ENCODE results near the gene COPS6. TPM values are rescaled to one million over a fixed set of nuclear protein-coding genes. Genes with fewer than 3 reads are reported as not detected.

Gene COPS6
- polyA plus RNA-seq, 2 donors: 86.7 to 119 TPM

GRCh38 chr7:100109521-100110163 is 20.9 kb downstream of the COPS6 start:
- WGBS, 2 donors: 90 to 92% methylated on average over 12 of the region's 12 CpGs
- Histone ChIP-seq H3K4me3 (ENCODE audit: low read depth in 1 of 2, low read length in 2 of 2) (no peak overlapping the region), H3K4me1 (ENCODE audit: control insufficient read depth in 2 of 2, insufficient read depth in 2 of 2, low read length in 1 of 2) (no peaks in the 10 kb centered on the region), H3K9me3 (ENCODE audit: control insufficient read depth in 2 of 2, insufficient read depth in 1 of 2, low read depth in 1 of 2, low read length in 1 of 2) (no peaks in the 10 kb centered on the region), H3K36me3 (ENCODE audit: control insufficient read depth in 2 of 2, insufficient read depth in 2 of 2, low read length in 1 of 2) (peaks cover 0 to 58% of the 10 kb centered on the region in 2 donors), H3K27me3 (ENCODE audit: control insufficient read depth in 1 of 2, insufficient read depth in 2 of 2, low read length in 2 of 2) (no peaks in the 10 kb centered on the region), H3K27ac (ENCODE audit: low read depth in 2 of 2, low read length in 1 of 2) (no peak overlapping the region)

GRCh38 chr7:100111156-100111555 is 22.4 kb downstream of the COPS6 start:
- 95 to 96% methylated on average over 7 of the region's 7 CpGs for WGBS, 2 donors
- Histone ChIP-seq H3K36me3 (ENCODE audit: control insufficient read depth in 2 of 2, insufficient read depth in 2 of 2, low read length in 1 of 2) (peaks cover 0 to 49% of the 10 kb centered on the region in 2 donors), H3K27me3 (ENCODE audit: control insufficient read depth in 1 of 2, insufficient read depth in 2 of 2, low read length in 2 of 2) (no peaks in the 10 kb centered on the region), H3K9me3 (ENCODE audit: control insufficient read depth in 2 of 2, insufficient read depth in 1 of 2, low read depth in 1 of 2, low read length in 1 of 2) (no peaks in the 10 kb centered on the region), H3K4me3 (ENCODE audit: low read depth in 1 of 2, low read length in 2 of 2) (no peak overlapping the region), H3K4me1 (ENCODE audit: control insufficient read depth in 2 of 2, insufficient read depth in 2 of 2, low read length in 1 of 2) (no peaks in the 10 kb centered on the region), H3K27ac (ENCODE audit: low read depth in 2 of 2, low read length in 1 of 2) (no peak overlapping the region)

- H3K27ac ChIP-seq (ENCODE audit: low read depth in 2 of 2, low read length in 1 of 2): no peak overlapping the region
- WGBS, 2 donors: 89 to 90% methylated on average over 13 of the region's 13 CpGs
- H3K9me3 ChIP-seq (ENCODE audit: control insufficient read depth in 2 of 2, insufficient read depth in 1 of 2, low read depth in 1 of 2, low read length in 1 of 2): no peaks in the 10 kb centered on the region
- no peaks in the 10 kb centered on the region for H3K27me3 ChIP-seq (ENCODE audit: control insufficient read depth in 1 of 2, insufficient read depth in 2 of 2, low read length in 2 of 2)
- H3K4me3 ChIP-seq (ENCODE audit: low read depth in 1 of 2, low read length in 2 of 2): no peak overlapping the region
- H3K36me3 ChIP-seq (ENCODE audit: control insufficient read depth in 2 of 2, insufficient read depth in 2 of 2, low read length in 1 of 2): peaks cover 0 to 44% of the 10 kb centered on the region in 2 donors
- H3K4me1 ChIP-seq (ENCODE audit: control insufficient read depth in 2 of 2, insufficient read depth in 2 of 2, low read length in 1 of 2): no peaks in the 10 kb centered on the region
These were observed 23.1 kb downstream of the COPS6 start for GRCh38 chr7:100111914-100112313.

GRCh38 chr7:100115026-100115425 is 26.3 kb downstream of the COPS6 start:
- Histone ChIP-seq H3K4me3 (ENCODE audit: low read depth in 1 of 2, low read length in 2 of 2) (no peak overlapping the region), H3K36me3 (ENCODE audit: control insufficient read depth in 2 of 2, insufficient read depth in 2 of 2, low read length in 1 of 2) (peaks cover 0 to 23% of the 10 kb centered on the region in 2 donors), H3K27me3 (ENCODE audit: control insufficient read depth in 1 of 2, insufficient read depth in 2 of 2, low read length in 2 of 2) (no peaks in the 10 kb centered on the region), H3K27ac (ENCODE audit: low read depth in 2 of 2, low read length in 1 of 2) (no peak overlapping the region), H3K9me3 (ENCODE audit: control insufficient read depth in 2 of 2, insufficient read depth in 1 of 2, low read depth in 1 of 2, low read length in 1 of 2) (no peaks in the 10 kb centered on the region), H3K4me1 (ENCODE audit: control insufficient read depth in 2 of 2, insufficient read depth in 2 of 2, low read length in 1 of 2) (no peaks in the 10 kb centered on the region)
- WGBS, 2 donors: 92% methylated on average over 7 of the region's 7 CpGs

GRCh38 chr7:100118388-100119071 is 29.8 kb downstream of the COPS6 start:
- peak overlapping the region; percentile 88 to 91 for H3K27ac ChIP-seq (ENCODE audit: low read depth in 2 of 2, low read length in 1 of 2)
- H3K27me3 ChIP-seq (ENCODE audit: control insufficient read depth in 1 of 2, insufficient read depth in 2 of 2, low read length in 2 of 2): no peaks in the 10 kb centered on the region
- peak overlapping the region; percentile 86 to 89 for H3K4me3 ChIP-seq (ENCODE audit: low read depth in 1 of 2, low read length in 2 of 2)
- peaks cover 0 to 6% of the 10 kb centered on the region in 2 donors for H3K36me3 ChIP-seq (ENCODE audit: control insufficient read depth in 2 of 2, insufficient read depth in 2 of 2, low read length in 1 of 2)
- H3K9me3 ChIP-seq (ENCODE audit: control insufficient read depth in 2 of 2, insufficient read depth in 1 of 2, low read depth in 1 of 2, low read length in 1 of 2): no peaks in the 10 kb centered on the region
- H3K4me1 ChIP-seq (ENCODE audit: control insufficient read depth in 2 of 2, insufficient read depth in 2 of 2, low read length in 1 of 2): no peaks in the 10 kb centered on the region
- 19 to 20% methylated on average over 18 of the region's 18 CpGs for WGBS, 2 donors

- Histone ChIP-seq H3K27me3 (ENCODE audit: control insufficient read depth in 1 of 2, insufficient read depth in 2 of 2, low read length in 2 of 2) (no peaks in the 10 kb centered on the region), H3K27ac (ENCODE audit: low read depth in 2 of 2, low read length in 1 of 2) (peak within 1 kb of the TSS; percentile 88 to 91), H3K4me1 (ENCODE audit: control insufficient read depth in 2 of 2, insufficient read depth in 2 of 2, low read length in 1 of 2) (no peaks in the 10 kb centered on the region), H3K4me3 (ENCODE audit: low read depth in 1 of 2, low read length in 2 of 2) (peak within 1 kb of the TSS; percentile 86 to 89), H3K36me3 (ENCODE audit: control insufficient read depth in 2 of 2, insufficient read depth in 2 of 2, low read length in 1 of 2) (no peaks in the 10 kb centered on the region), H3K9me3 (ENCODE audit: control insufficient read depth in 2 of 2, insufficient read depth in 1 of 2, low read depth in 1 of 2, low read length in 1 of 2) (no peaks in the 10 kb centered on the region)
- WGBS, 2 donors: 0 to 1% methylated on average over 49 of the region's 49 CpGs
These were observed 30.6 kb downstream of the COPS6 start, which contains the start of the genes CNPY4 and TAF6 for GRCh38 chr7:100119072-100119969. TSS of gene CNPY4 (plus strand) at chr7:100119634. CDS start at chr7:100119745, 111 bp downstream. TSS of gene TAF6 (minus strand) at chr7:100119358. CDS start at chr7:100114209, 5,149 bp downstream.

- no peaks in the 10 kb centered on the region for H3K9me3 ChIP-seq (ENCODE audit: control insufficient read depth in 2 of 2, insufficient read depth in 1 of 2, low read depth in 1 of 2, low read length in 1 of 2)
- peak overlapping the region; percentile 69 to 89 for H3K4me3 ChIP-seq (ENCODE audit: low read depth in 1 of 2, low read length in 2 of 2)
- H3K4me1 ChIP-seq (ENCODE audit: control insufficient read depth in 2 of 2, insufficient read depth in 2 of 2, low read length in 1 of 2): no peaks in the 10 kb centered on the region
- 17 to 20% methylated on average over 19 of the region's 19 CpGs for WGBS, 2 donors
- H3K27me3 ChIP-seq (ENCODE audit: control insufficient read depth in 1 of 2, insufficient read depth in 2 of 2, low read length in 2 of 2): no peaks in the 10 kb centered on the region
- H3K36me3 ChIP-seq (ENCODE audit: control insufficient read depth in 2 of 2, insufficient read depth in 2 of 2, low read length in 1 of 2): no peaks in the 10 kb centered on the region
- peak overlapping the region; percentile 88 to 91 for H3K27ac ChIP-seq (ENCODE audit: low read depth in 2 of 2, low read length in 1 of 2)
These were observed 31.4 kb downstream of the COPS6 start for GRCh38 chr7:100119970-100120732.

- H3K4me3 ChIP-seq (ENCODE audit: low read depth in 1 of 2, low read length in 2 of 2): no peak overlapping the region
- peak overlapping the region in 1 of 2 donors; percentile 91 for H3K27ac ChIP-seq (ENCODE audit: low read depth in 2 of 2, low read length in 1 of 2)
- H3K9me3 ChIP-seq (ENCODE audit: control insufficient read depth in 2 of 2, insufficient read depth in 1 of 2, low read depth in 1 of 2, low read length in 1 of 2): no peaks in the 10 kb centered on the region
- H3K36me3 ChIP-seq (ENCODE audit: control insufficient read depth in 2 of 2, insufficient read depth in 2 of 2, low read length in 1 of 2): no peaks in the 10 kb centered on the region
- WGBS, 2 donors: 10 to 26% methylated on average over 1 of the region's 1 CpG
- H3K4me1 ChIP-seq (ENCODE audit: control insufficient read depth in 2 of 2, insufficient read depth in 2 of 2, low read length in 1 of 2): peaks cover 0 to 2% of the 10 kb centered on the region in 2 donors
- no peaks in the 10 kb centered on the region for H3K27me3 ChIP-seq (ENCODE audit: control insufficient read depth in 1 of 2, insufficient read depth in 2 of 2, low read length in 2 of 2)
These were observed 31.9 kb downstream of the COPS6 start for GRCh38 chr7:100120733-100121036.

- Histone ChIP-seq H3K9me3 (ENCODE audit: control insufficient read depth in 2 of 2, insufficient read depth in 1 of 2, low read depth in 1 of 2, low read length in 1 of 2) (no peaks in the 10 kb centered on the region), H3K4me1 (ENCODE audit: control insufficient read depth in 2 of 2, insufficient read depth in 2 of 2, low read length in 1 of 2) (peaks cover 0 to 2% of the 10 kb centered on the region in 2 donors), H3K27me3 (ENCODE audit: control insufficient read depth in 1 of 2, insufficient read depth in 2 of 2, low read length in 2 of 2) (no peaks in the 10 kb centered on the region), H3K36me3 (ENCODE audit: control insufficient read depth in 2 of 2, insufficient read depth in 2 of 2, low read length in 1 of 2) (no peaks in the 10 kb centered on the region), H3K4me3 (ENCODE audit: low read depth in 1 of 2, low read length in 2 of 2) (no peak overlapping the region), H3K27ac (ENCODE audit: low read depth in 2 of 2, low read length in 1 of 2) (peak overlapping the region in 1 of 2 donors; percentile 14)
- 51 to 58% methylated on average over 13 of the region's 13 CpGs for WGBS, 2 donors
These were observed 33.3 kb downstream of the COPS6 start for GRCh38 chr7:100122067-100122466.
